Measurements from ENCODE around the gene DHRS1.

DHRS1 gene

GRCh38 chr14:24308342-24309124 is 9.0 kb upstream of the DHRS1 start:
- DNase-seq = no peak

GRCh38 chr14:24307575-24308341 is 8.2 kb upstream of the DHRS1 start, which contains the start of gene CIDEB:
Gene CIDEB, minus strand, starts transcription at chr14:24307977. Its CDS starts 119 bp downstream, at chr14:24307858.
- DNase-seq = no peak

GRCh38 chr14:24307156-24307574 is 7.6 kb upstream of the DHRS1 start:
- DNase-seq = no peak

- no peak for DNase-seq
Observed at GRCh38 chr14:24304019-24304387, 4.4 kb upstream of the DHRS1 start.

GRCh38 chr14:24300326-24300980 is 873 bp upstream of the DHRS1 start:
- DNase-seq = no peak

- no peak for DNase-seq
Observed at GRCh38 chr14:24298892-24299254, 707 bp downstream of the DHRS1 start.

GRCh38 chr14:24297190-24297964 is 2.2 kb downstream of the DHRS1 start:
- no peak for DNase-seq

GRCh38 chr14:24296341-24297157 is 3.0 kb downstream of the DHRS1 start:
- DNase-seq = no peak

- no peak for DNase-seq
Observed at GRCh38 chr14:24293525-24293924, 6.1 kb downstream of the DHRS1 start.

GRCh38 chr14:24292118-24292807 is 7.3 kb downstream of the DHRS1 start:
- no peak for DNase-seq

- DNase-seq = no peak
Observed at GRCh38 chr14:24291446-24292117, 8.0 kb downstream of the DHRS1 start.

- DNase-seq = no peak
Observed at GRCh38 chr14:24290746-24291145, 8.8 kb downstream of the DHRS1 start.

GRCh38 chr14:24289649-24290280 is 9.8 kb downstream of the DHRS1 start:
- DNase-seq = no peak

- no peak for DNase-seq
Observed at GRCh38 chr14:24286996-24287395, 12.6 kb downstream of the DHRS1 start.

- no peak for DNase-seq
Observed at GRCh38 chr14:24285351-24285750, 14.2 kb downstream of the DHRS1 start.

- no peak for DNase-seq
Observed at GRCh38 chr14:24284501-24285035, 15.0 kb downstream of the DHRS1 start.

GRCh38 chr14:24283796-24284460 is 15.7 kb downstream of the DHRS1 start:
- DNase-seq = no peak

- DNase-seq = no peak
Observed at GRCh38 chr14:24282736-24283135, 16.8 kb downstream of the DHRS1 start.

GRCh38 chr14:24281636-24282035 is 17.9 kb downstream of the DHRS1 start:
- DNase-seq = no peak
